ENCODE results near the gene KCTD7.

DNA sequence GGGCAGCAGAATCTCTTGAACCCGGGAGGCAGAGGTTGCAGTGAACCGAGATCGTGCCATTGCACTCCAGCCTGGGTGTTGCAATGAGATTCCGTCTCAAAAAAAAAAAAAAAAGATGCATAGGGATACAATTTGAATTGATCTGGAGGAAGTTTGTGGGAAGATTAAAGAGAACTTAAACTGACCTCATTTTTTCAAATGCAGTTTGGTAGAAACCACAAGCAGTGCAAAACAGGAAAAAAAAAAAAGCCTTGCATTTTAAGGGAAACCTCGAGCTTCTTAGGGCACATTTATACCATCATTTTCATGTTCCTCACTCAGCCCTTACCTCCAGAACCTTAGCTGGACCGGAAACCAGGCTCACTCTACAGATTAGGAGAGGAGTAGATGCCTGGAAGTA is 2.8 kb downstream of the KCTD7 start:
- TF ChIP-seq, protein P1, sequence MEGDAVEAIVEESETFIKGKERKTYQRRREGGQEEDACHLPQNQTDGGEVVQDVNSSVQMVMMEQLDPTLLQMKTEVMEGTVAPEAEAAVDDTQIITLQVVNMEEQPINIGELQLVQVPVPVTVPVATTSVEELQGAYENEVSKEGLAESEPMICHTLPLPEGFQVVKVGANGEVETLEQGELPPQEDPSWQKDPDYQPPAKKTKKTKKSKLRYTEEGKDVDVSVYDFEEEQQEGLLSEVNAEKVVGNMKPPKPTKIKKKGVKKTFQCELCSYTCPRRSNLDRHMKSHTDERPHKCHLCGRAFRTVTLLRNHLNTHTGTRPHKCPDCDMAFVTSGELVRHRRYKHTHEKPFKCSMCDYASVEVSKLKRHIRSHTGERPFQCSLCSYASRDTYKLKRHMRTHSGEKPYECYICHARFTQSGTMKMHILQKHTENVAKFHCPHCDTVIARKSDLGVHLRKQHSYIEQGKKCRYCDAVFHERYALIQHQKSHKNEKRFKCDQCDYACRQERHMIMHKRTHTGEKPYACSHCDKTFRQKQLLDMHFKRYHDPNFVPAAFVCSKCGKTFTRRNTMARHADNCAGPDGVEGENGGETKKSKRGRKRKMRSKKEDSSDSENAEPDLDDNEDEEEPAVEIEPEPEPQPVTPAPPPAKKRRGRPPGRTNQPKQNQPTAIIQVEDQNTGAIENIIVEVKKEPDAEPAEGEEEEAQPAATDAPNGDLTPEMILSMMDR (IDR thresholded peaks at IDR 0.05; ENCODE audit: low read length): no peak
- TF ChIP-seq EZH2 (IDR thresholded peaks at IDR 0.05; ENCODE audit: borderline replicate concordance, low read length): no peak
